Liver (tissue), 9 donors: Measurements from ENCODE around the gene IGF2R. TPM values are rescaled to one million over a fixed set of nuclear protein-coding genes. Genes with fewer than 3 reads are reported as not detected.

Experiments
- DNase-seq: peaks from one replicate; pipeline ENCODE4 v3.0.0-alpha.2; 2017; ENCODE audit warnings: low spot score
- H3K27ac ChIP-seq, 2 donors: one replicate each; pipeline ENCODE4 v1.7.0; 2013; ENCODE audit warnings: inconsistent platforms in 2 of 2, low read length in 2 of 2, control low read depth in 1 of 2, low read depth in 1 of 2, mild to moderate bottlenecking in 1 of 2
- H3K27me3 ChIP-seq, 4 donors: one replicate each; pipeline versions ENCODE4 v1.6.1 to v1.7.0; 2013; ENCODE audit warnings: low read length in 3 of 4, inconsistent platforms in 1 of 4, mild to moderate bottlenecking in 1 of 4, moderate library complexity in 1 of 4; ENCODE audit not compliant: control insufficient read depth in 4 of 4, insufficient read depth in 4 of 4
- H3K36me3 ChIP-seq, 4 donors: one replicate each; pipeline versions ENCODE4 v1.6.1 to v1.7.0; 2013; ENCODE audit warnings: low read length in 3 of 4, mild to moderate bottlenecking in 3 of 4, low read depth in 1 of 4, moderate library complexity in 1 of 4; ENCODE audit not compliant: control insufficient read depth in 4 of 4, insufficient read depth in 3 of 4
- H3K4me1 ChIP-seq, 4 donors: one replicate each; pipeline versions ENCODE4 v1.6.1 to v1.7.0; 2013; ENCODE audit warnings: low read length in 3 of 4, mild to moderate bottlenecking in 3 of 4, moderate library complexity in 1 of 4; ENCODE audit not compliant: control insufficient read depth in 4 of 4, insufficient read depth in 4 of 4
- H3K4me3 ChIP-seq, 3 donors: one replicate each; pipeline versions ENCODE4 v1.6.1 to v1.7.0; 2013; ENCODE audit warnings: low read length in 3 of 3, control low read depth in 1 of 3, low read depth in 1 of 3, mild to moderate bottlenecking in 1 of 3
- H3K9ac ChIP-seq, 2 donors: one replicate each; pipeline ENCODE4 v1.7.0; 2013; ENCODE audit warnings: low read length in 2 of 2, mild to moderate bottlenecking in 2 of 2, moderate library complexity in 2 of 2, control low read depth in 1 of 2, low read depth in 1 of 2
- H3K9me3 ChIP-seq, 4 donors: one replicate each; pipeline versions ENCODE4 v1.6.1 to v1.7.0; 2013; ENCODE audit warnings: low read length in 3 of 4; ENCODE audit not compliant: control insufficient read depth in 4 of 4
- EGR1 ChIP-seq, 2 donors: IDR thresholded peaks; 2 replicates each; pipeline ENCODE4 v1.6.1; 2016 to 2018; ENCODE audit warnings: antibody characterized with exemption in 2 of 2, low read depth in 2 of 2
- FOXA1 ChIP-seq: IDR thresholded peaks from 2 replicates; pipeline ENCODE4 v1.6.1; 2016; ENCODE audit warnings: antibody characterized with exemption
- FOXA2 ChIP-seq: IDR thresholded peaks from 2 replicates; pipeline ENCODE4 v1.6.1; 2016; ENCODE audit warnings: antibody characterized with exemption
- GABPA ChIP-seq, 2 donors: IDR thresholded peaks in 1 of 2; conservative IDR thresholded peaks in 1 of 2; 2 replicates each; pipeline ENCODE4 v1.6.1; 2016; ENCODE audit warnings: antibody characterized with exemption in 2 of 2, mild to moderate bottlenecking in 1 of 2, moderate library complexity in 1 of 2
- HNF4A ChIP-seq, 2 donors: conservative IDR thresholded peaks; 2 replicates each; pipeline ENCODE4 v1.6.1; 2016; ENCODE audit warnings: antibody characterized with exemption in 2 of 2, mild to moderate bottlenecking in 2 of 2
- HNF4G ChIP-seq: IDR thresholded peaks from 2 replicates; pipeline ENCODE4 v1.6.1; 2016; ENCODE audit warnings: antibody characterized with exemption
- NR2F2 ChIP-seq: IDR thresholded peaks from 2 replicates; pipeline ENCODE4 v1.6.1; 2016; ENCODE audit warnings: antibody characterized with exemption
- RAD21 ChIP-seq, 2 donors: IDR thresholded peaks; 2 replicates each; pipeline ENCODE4 v1.6.1; 2016; ENCODE audit warnings: antibody characterized with exemption in 2 of 2, mild to moderate bottlenecking in 2 of 2
- REST ChIP-seq: IDR thresholded peaks from 2 replicates; pipeline ENCODE4 v1.6.1; 2016; ENCODE audit warnings: antibody characterized with exemption, mild to moderate bottlenecking
- RXRA ChIP-seq, 2 donors: IDR thresholded peaks; 2 replicates each; pipeline ENCODE4 v1.6.1; 2017 to 2018; ENCODE audit warnings: antibody characterized with exemption in 2 of 2, mild to moderate bottlenecking in 1 of 2
- SP1 ChIP-seq: IDR thresholded peaks from 2 replicates; pipeline ENCODE4 v1.6.1; 2018; ENCODE audit warnings: antibody characterized with exemption, mild to moderate bottlenecking
- TAF1 ChIP-seq: conservative IDR thresholded peaks from 2 replicates; pipeline ENCODE4 v1.6.1; 2016; ENCODE audit warnings: antibody characterized with exemption, mild to moderate bottlenecking
- YY1 ChIP-seq: IDR thresholded peaks from 2 replicates; pipeline ENCODE4 v1.6.1; 2016; ENCODE audit warnings: antibody characterized with exemption, mild to moderate bottlenecking
- ZBTB33 ChIP-seq: IDR thresholded peaks from 2 replicates; pipeline ENCODE4 v1.6.1; 2016; ENCODE audit warnings: antibody characterized with exemption
- WGBS: extraction: QIAGEN DNeasy Blood & Tissue Kit; methylation state at CpG from one replicate; pipeline ENCODE4 v1.1.7; 2013; 5-methylcytosine and 5-hydroxymethylcytosine counted together
- polyA plus RNA-seq, 2 donors: library from polyadenylated mRNA; stranded (reverse) in 1 of 2; unstranded in 1 of 2; fragments of 200-250 nt in 1 of 2; fragments of >200 nt in 1 of 2; fragmentation: Nextera tagmentation in 1 of 2; extraction: Ambion mirVana in 1 of 2; gene quantifications; one replicate each; pipeline versions ENCODE4 v1.2.1 to v1.2.3, GENCODE V29; 2013 to 2015
- total RNA-seq, 2 donors: library from RNA; depleted of rRNA; stranded (reverse); fragments of >200 nt; gene quantifications; one replicate each; pipeline ENCODE4 v1.2.3, GENCODE V29; 2014
- TF ChIP-seq, protein P1 (sequence below): IDR thresholded peaks from 2 replicates; pipeline ENCODE4 v1.6.1; 2016; ENCODE audit warnings: antibody characterized with exemption
- TF ChIP-seq, protein P2 (sequence below): fragments of 150-350 bp; IDR thresholded peaks from 2 replicates; pipeline ENCODE4 v1.5.1; 2017; ENCODE audit warnings: improper control_type of control experiment, low read depth, low read length; ENCODE audit not compliant: missing input control
- TF ChIP-seq, protein P3 (sequence below): IDR thresholded peaks from 2 replicates; pipeline ENCODE4 v1.6.1; 2016; ENCODE audit warnings: antibody characterized with exemption
- donor health status: healthy.
- donor health status: healthy.
- donor health status: healthy.
- donor health status: healthy.
- donor health status: healthy.

The IGF2R gene
- total and polyA plus RNA-seq, 4 donors = 16.6 to 84.9 (median 45.7) TPM

DNA sequence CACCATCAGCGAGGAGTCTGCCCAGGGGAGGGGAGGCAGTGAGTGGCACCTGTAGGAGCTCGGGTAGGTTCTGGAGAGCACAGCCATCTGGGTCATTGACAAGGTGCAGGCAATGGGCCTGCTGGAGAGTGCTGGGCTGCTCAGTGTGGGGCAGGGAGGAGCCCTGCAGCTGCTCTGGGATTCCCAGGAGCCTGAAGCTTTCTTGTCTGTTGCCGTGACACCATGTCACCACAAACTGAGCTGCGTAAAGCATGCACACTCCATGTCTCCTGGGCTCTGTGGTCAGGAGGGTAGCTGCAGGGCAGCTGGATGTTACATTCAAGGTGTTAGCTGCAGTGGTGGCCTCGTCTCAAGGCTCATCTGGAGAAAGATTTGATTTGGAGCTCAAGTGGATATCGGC lies 148.3 kb downstream of the IGF2R start:
- Histone ChIP-seq H3K4me1 (peaks cover 0 to 8% (median 3%) of the 10 kb centered on the region in 4 donors), H3K4me3 (no peak overlapping the region), H3K9ac (no peak overlapping the region), H3K9me3 (peaks cover 0 to 4% (median 0%) of the 10 kb centered on the region in 4 donors), H3K27ac (no peak overlapping the region), H3K27me3 (no peaks in the 10 kb centered on the region), H3K36me3 (peaks cover 0 to 10% (median 3%) of the 10 kb centered on the region in 4 donors)
- DNase-seq = no peak
- no peak for TF ChIP-seq TAF1
- TF ChIP-seq, protein P1, sequence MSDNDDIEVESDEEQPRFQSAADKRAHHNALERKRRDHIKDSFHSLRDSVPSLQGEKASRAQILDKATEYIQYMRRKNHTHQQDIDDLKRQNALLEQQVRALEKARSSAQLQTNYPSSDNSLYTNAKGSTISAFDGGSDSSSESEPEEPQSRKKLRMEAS = no peak
- TF ChIP-seq SP1 = no peak
- WGBS = 94% methylated on average over 6 of the region's 6 CpGs

GRCh38 chr6:160118620-160119229 lies 149.8 kb downstream of the IGF2R start:
- WGBS = 90% methylated on average over 5 of the region's 5 CpGs

More at GRCh38 chr6:160118620-160119229, 149.8 kb downstream of the IGF2R start:
- Histone ChIP-seq H3K4me3 (no peak overlapping the region), H3K9me3 (peaks cover 0 to 4% (median 0%) of the 10 kb centered on the region in 4 donors), H3K27me3 (no peaks in the 10 kb centered on the region), H3K36me3 (peaks cover 0 to 10% (median 3%) of the 10 kb centered on the region in 4 donors), H3K9ac (no peak overlapping the region), H3K27ac (peak overlapping the region; percentile 29 to 98), H3K4me1 (peaks cover 0 to 8% (median 3%) of the 10 kb centered on the region in 4 donors)
- no peak for TF ChIP-seq ZBTB33
- TF ChIP-seq SP1 = no peak
- no peak for TF ChIP-seq HNF4A (conservative IDR thresholded peaks at IDR 0.05)
- TF ChIP-seq, protein P1 = no peak
- TF ChIP-seq REST = no peak
- TF ChIP-seq, protein P2, sequence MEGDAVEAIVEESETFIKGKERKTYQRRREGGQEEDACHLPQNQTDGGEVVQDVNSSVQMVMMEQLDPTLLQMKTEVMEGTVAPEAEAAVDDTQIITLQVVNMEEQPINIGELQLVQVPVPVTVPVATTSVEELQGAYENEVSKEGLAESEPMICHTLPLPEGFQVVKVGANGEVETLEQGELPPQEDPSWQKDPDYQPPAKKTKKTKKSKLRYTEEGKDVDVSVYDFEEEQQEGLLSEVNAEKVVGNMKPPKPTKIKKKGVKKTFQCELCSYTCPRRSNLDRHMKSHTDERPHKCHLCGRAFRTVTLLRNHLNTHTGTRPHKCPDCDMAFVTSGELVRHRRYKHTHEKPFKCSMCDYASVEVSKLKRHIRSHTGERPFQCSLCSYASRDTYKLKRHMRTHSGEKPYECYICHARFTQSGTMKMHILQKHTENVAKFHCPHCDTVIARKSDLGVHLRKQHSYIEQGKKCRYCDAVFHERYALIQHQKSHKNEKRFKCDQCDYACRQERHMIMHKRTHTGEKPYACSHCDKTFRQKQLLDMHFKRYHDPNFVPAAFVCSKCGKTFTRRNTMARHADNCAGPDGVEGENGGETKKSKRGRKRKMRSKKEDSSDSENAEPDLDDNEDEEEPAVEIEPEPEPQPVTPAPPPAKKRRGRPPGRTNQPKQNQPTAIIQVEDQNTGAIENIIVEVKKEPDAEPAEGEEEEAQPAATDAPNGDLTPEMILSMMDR = no peak
- TF ChIP-seq TAF1 = no peak
- no peak for TF ChIP-seq FOXA2
- TF ChIP-seq YY1 = no peak
- no peak for TF ChIP-seq FOXA1
- TF ChIP-seq HNF4G = no peak
- TF ChIP-seq RXRA (IDR thresholded peaks at IDR 0.05) = no peak
- TF ChIP-seq, protein P3, sequence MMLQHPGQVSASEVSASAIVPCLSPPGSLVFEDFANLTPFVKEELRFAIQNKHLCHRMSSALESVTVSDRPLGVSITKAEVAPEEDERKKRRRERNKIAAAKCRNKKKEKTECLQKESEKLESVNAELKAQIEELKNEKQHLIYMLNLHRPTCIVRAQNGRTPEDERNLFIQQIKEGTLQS = no peak
- no peak for TF ChIP-seq EGR1 (IDR thresholded peaks at IDR 0.05; ENCODE audit: low read depth in 2 of 2)
- no peak for TF ChIP-seq RAD21 (IDR thresholded peaks at IDR 0.05)
- no peak for TF ChIP-seq NR2F2
- no peak for TF ChIP-seq GABPA (IDR thresholded peaks at IDR 0.05 in 1 of 2, conservative IDR thresholded peaks at IDR 0.05 in 1 of 2)
- DNase-seq = no peak
